Chondrocyte (in vitro differentiated cells): ENCODE measurements around the gene NOC4L. TPM values are rescaled to one million over a fixed set of nuclear protein-coding genes. Genes with fewer than 3 reads are reported as not detected.

Experiments used
- DNase-seq: peaks from one replicate; pipeline ENCODE4 v3.0.0; 2021; ENCODE audit warnings: mixed read lengths, low spot score
- H3K27ac Mint-ChIP-seq: one replicate; pipeline ENCODE4 v1.8.0; 2021; ENCODE audit warnings: mild to moderate bottlenecking, moderate library complexity, mixed read lengths; ENCODE audit not compliant: unreplicated experiment
- H3K27me3 Mint-ChIP-seq: 2 replicates; pipeline ENCODE4 v1.8.0; 2021; ENCODE audit warnings: low read depth, mixed read lengths
- H3K36me3 Mint-ChIP-seq: 2 replicates; pipeline ENCODE4 v1.8.0; 2021; ENCODE audit warnings: low read depth, mixed read lengths
- H3K4me1 Mint-ChIP-seq: 2 replicates; pipeline ENCODE4 v1.8.0; 2021; ENCODE audit warnings: low read depth, mild to moderate bottlenecking, mixed read lengths
- H3K4me3 Mint-ChIP-seq: one replicate; pipeline ENCODE4 v1.8.0; 2021; ENCODE audit warnings: mild to moderate bottlenecking, moderate library complexity, mixed read lengths; ENCODE audit not compliant: unreplicated experiment
- H3K9me3 Mint-ChIP-seq: 2 replicates; pipeline ENCODE4 v1.8.0; 2021; ENCODE audit warnings: low read depth, mixed read lengths
- CTCF ChIP-seq: fragments of 200-600 bp; sonication (generic); IDR thresholded peaks from 2 replicates; pipeline ENCODE4 v1.5.0; 2021; ENCODE audit warnings: antibody characterized with exemption, mild to moderate bottlenecking, moderate library complexity
- total RNA-seq: library from RNA; stranded (reverse); gene quantifications from 3 replicates; pipeline ENCODE4 v1.2.1, GENCODE V29; 2021

NOC4L gene
- total RNA-seq, 1 donor from 2014 or later, result 16.0 TPM

- H3K4me3 Mint-ChIP-seq, result no peak overlapping the region
- no peak for TF ChIP-seq CTCF
- H3K27me3 Mint-ChIP-seq, result no peaks in the 10 kb centered on the region
- peaks cover 56% of the 10 kb centered on the region for H3K36me3 Mint-ChIP-seq
- H3K27ac Mint-ChIP-seq, result no peak overlapping the region
- no peaks in the 10 kb centered on the region for H3K4me1 Mint-ChIP-seq
- DNase-seq, result no peak
- peaks cover 13% of the 10 kb centered on the region for H3K9me3 Mint-ChIP-seq
These were observed 20.1 kb upstream of the NOC4L start for GRCh38 chr12:132123970-132124765.

GRCh38 chr12:132124766-132125425, 19.4 kb upstream of the NOC4L start:
- TF ChIP-seq CTCF, result no peak
- no peaks in the 10 kb centered on the region for H3K27me3 Mint-ChIP-seq
- H3K9me3 Mint-ChIP-seq, result peaks cover 13% of the 10 kb centered on the region
- no peaks in the 10 kb centered on the region for H3K4me1 Mint-ChIP-seq
- peaks cover 60% of the 10 kb centered on the region for H3K36me3 Mint-ChIP-seq
- no peak for DNase-seq
- H3K4me3 Mint-ChIP-seq, result no peak overlapping the region
- no peak overlapping the region for H3K27ac Mint-ChIP-seq

- H3K4me3 Mint-ChIP-seq, result no peak overlapping the region
- H3K27ac Mint-ChIP-seq, result no peak overlapping the region
- DNase-seq, result no peak
- no peak for TF ChIP-seq CTCF
- peaks cover 13% of the 10 kb centered on the region for H3K9me3 Mint-ChIP-seq
- peaks cover 62% of the 10 kb centered on the region for H3K36me3 Mint-ChIP-seq
- H3K27me3 Mint-ChIP-seq, result no peaks in the 10 kb centered on the region
- H3K4me1 Mint-ChIP-seq, result no peaks in the 10 kb centered on the region
These were observed 18.5 kb upstream of the NOC4L start for GRCh38 chr12:132125736-132126135.

- Mint-ChIP-seq H3K4me3 (no peak overlapping the region), H3K27ac (no peak overlapping the region)
These were observed 17.2 kb upstream of the NOC4L start for GRCh38 chr12:132127041-132127440.

More at GRCh38 chr12:132127041-132127440, 17.2 kb upstream of the NOC4L start:
- DNase-seq, result no peak
- no peaks in the 10 kb centered on the region for H3K4me1 Mint-ChIP-seq
- H3K36me3 Mint-ChIP-seq, result peaks cover 60% of the 10 kb centered on the region
- H3K9me3 Mint-ChIP-seq, result peaks cover 13% of the 10 kb centered on the region
- H3K27me3 Mint-ChIP-seq, result no peaks in the 10 kb centered on the region
- TF ChIP-seq CTCF, result no peak
